Measurements from ENCODE around the gene STEAP3.
A peak's percentile ranks its signal among the peaks of the same experiment; 100 is the strongest.
"Not testable (repeated sequence)": the region's sequence is repeated elsewhere in the genome, so short reads cannot be mapped to it uniquely, and the experiment has no call there.

The STEAP3 gene

GRCh38 chr2:119263656-119264055, 40.0 kb downstream of the STEAP3 start:
- DNase-seq (ENCODE audit: low read depth, low spot score), result no peak

GRCh38 chr2:119264781-119265692, 41.4 kb downstream of the STEAP3 start:
- DNase-seq (ENCODE audit: low read depth, low spot score), result peak; percentile 77

- no peak for DNase-seq (ENCODE audit: low read depth, low spot score)
These were observed 42.0 kb downstream of the STEAP3 start for GRCh38 chr2:119265693-119266066.

- DNase-seq (ENCODE audit: low read depth, low spot score), result no peak
These were observed 42.5 kb downstream of the STEAP3 start for GRCh38 chr2:119266091-119266589.

GRCh38 chr2:119267604-119268003, 44.0 kb downstream of the STEAP3 start:
- DNase-seq (ENCODE audit: low read depth, low spot score), result no peak

- DNase-seq (ENCODE audit: low read depth, low spot score), result no peak
These were observed 53.2 kb downstream of the STEAP3 start for GRCh38 chr2:119276864-119277263.

- DNase-seq (ENCODE audit: low read depth, low spot score), result not testable (repeated sequence)
These were observed 54.8 kb downstream of the STEAP3 start for GRCh38 chr2:119278385-119278784.

GRCh38 chr2:119278946-119279345, 55.3 kb downstream of the STEAP3 start:
- no peak for DNase-seq (ENCODE audit: low read depth, low spot score)

- DNase-seq (ENCODE audit: low read depth, low spot score), result no peak
These were observed 56.0 kb downstream of the STEAP3 start for GRCh38 chr2:119279666-119280065.

GRCh38 chr2:119280680-119281079, 57.0 kb downstream of the STEAP3 start:
- DNase-seq (ENCODE audit: low read depth, low spot score), result no peak

- no peak for DNase-seq (ENCODE audit: low read depth, low spot score)
These were observed 58.7 kb downstream of the STEAP3 start for GRCh38 chr2:119282146-119282995.

- peak; percentile 70 for DNase-seq (ENCODE audit: low read depth, low spot score)
These were observed 59.4 kb downstream of the STEAP3 start for GRCh38 chr2:119282996-119283511.

GRCh38 chr2:119283873-119284331, 60.3 kb downstream of the STEAP3 start:
- DNase-seq (ENCODE audit: low read depth, low spot score), result peak; percentile 92

GRCh38 chr2:119286661-119287060, 63.0 kb downstream of the STEAP3 start:
- no peak for DNase-seq (ENCODE audit: low read depth, low spot score)

GRCh38 chr2:119288576-119288975, 64.9 kb downstream of the STEAP3 start:
- no peak for DNase-seq (ENCODE audit: low read depth, low spot score)

GRCh38 chr2:119289093-119289492, 65.5 kb downstream of the STEAP3 start:
- peak; percentile 62 for DNase-seq (ENCODE audit: low read depth, low spot score)

GRCh38 chr2:119289642-119290041, 66.0 kb downstream of the STEAP3 start:
- DNase-seq (ENCODE audit: low read depth, low spot score), result no peak

- peak; percentile 69 for DNase-seq (ENCODE audit: low read depth, low spot score)
These were observed 67.4 kb downstream of the STEAP3 start for GRCh38 chr2:119290859-119291587.

- no peak for DNase-seq (ENCODE audit: low read depth, low spot score)
These were observed 68.0 kb downstream of the STEAP3 start for GRCh38 chr2:119291588-119292167.

GRCh38 chr2:119292226-119292625, 68.6 kb downstream of the STEAP3 start:
- peak; percentile 77 for DNase-seq (ENCODE audit: low read depth, low spot score)

- DNase-seq (ENCODE audit: low read depth, low spot score), result no peak
These were observed 69.6 kb downstream of the STEAP3 start for GRCh38 chr2:119293254-119293653.
